Activated CD8-positive, alpha-beta memory T cell treated with anti-CD3 and anti-CD28 coated beads for 36 hours (primary cell): ENCODE measurements around the gene SLIT3. TPM values are rescaled to one million over a fixed set of nuclear protein-coding genes. Genes with fewer than 3 reads are reported as not detected.

Source experiments
- CTCF ChIA-PET: fragments of 350-600 bp; sonication (Branson Sonifier 250); formaldehyde crosslinking; loops from one replicate; lab custom pipeline; 2021; ENCODE audit warnings: antibody characterized with exemption; lab: Charles Lee
- POLR2A ChIA-PET: fragments of 350-600 bp; sonication (Branson Sonifier 250); formaldehyde crosslinking; loops from one replicate; lab custom pipeline; 2021; ENCODE audit warnings: antibody characterized with exemption; lab: Charles Lee
- total RNA-seq, 2 experiments: library from RNA; stranded (reverse); gene quantifications; one replicate each; pipeline ENCODE4 v1.2.3, GENCODE V29; 2021

The SLIT3 gene
- total RNA-seq, 2 experiments from 2014 or later: 0.50 to 0.76 TPM

- ChIA-PET CTCF (no interaction called here), POLR2A (no interaction called here)
These were observed 233.2 kb downstream of the SLIT3 start for GRCh38 chr5:169067751-169068173.

DNA sequence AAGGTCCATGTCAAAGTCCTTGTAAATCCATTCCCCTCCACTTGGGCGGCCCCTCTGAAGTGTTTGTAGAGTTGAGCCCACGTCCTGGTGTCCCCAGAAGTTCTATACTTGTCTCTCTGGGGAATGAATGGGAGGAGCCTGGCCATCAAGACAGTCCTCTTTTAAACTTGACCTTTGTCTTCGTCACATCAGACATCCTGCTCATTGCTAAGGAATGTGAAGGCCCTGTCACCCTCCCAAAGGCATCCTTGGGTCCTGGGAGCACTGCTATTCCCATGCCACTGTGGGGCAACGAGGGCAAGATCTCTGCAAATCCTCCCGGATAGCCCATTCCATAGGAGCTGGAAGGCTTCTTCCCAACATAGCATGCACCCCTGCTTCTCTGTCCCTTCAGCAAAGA is 235.5 kb downstream of the SLIT3 start:
- POLR2A ChIA-PET: no interaction called here
- CTCF ChIA-PET: no interaction called here

DNA sequence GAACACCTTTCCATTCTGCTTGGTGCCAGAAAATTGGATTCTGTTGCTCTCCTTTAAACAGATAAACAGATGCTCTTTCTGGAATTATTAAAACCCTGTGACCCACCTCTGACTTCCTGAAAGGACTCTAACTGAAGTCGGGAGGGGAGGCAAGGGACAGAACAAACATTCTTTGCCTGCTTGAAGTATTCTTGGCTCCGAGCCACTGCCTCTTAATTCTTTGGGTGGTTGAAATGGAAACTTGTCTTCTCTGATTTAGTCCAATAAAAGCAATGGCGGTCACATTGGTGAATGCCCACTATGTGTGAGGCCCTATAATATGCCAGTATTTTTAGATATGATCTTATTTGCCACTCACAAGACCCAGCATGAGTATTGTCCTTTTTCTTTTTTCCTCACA is 236.8 kb downstream of the SLIT3 start:
- ChIA-PET CTCF (no interaction called here), POLR2A (no interaction called here)

- CTCF ChIA-PET: no interaction called here
- POLR2A ChIA-PET: no interaction called here
These were observed 237.5 kb downstream of the SLIT3 start for GRCh38 chr5:169063316-169063953.

DNA sequence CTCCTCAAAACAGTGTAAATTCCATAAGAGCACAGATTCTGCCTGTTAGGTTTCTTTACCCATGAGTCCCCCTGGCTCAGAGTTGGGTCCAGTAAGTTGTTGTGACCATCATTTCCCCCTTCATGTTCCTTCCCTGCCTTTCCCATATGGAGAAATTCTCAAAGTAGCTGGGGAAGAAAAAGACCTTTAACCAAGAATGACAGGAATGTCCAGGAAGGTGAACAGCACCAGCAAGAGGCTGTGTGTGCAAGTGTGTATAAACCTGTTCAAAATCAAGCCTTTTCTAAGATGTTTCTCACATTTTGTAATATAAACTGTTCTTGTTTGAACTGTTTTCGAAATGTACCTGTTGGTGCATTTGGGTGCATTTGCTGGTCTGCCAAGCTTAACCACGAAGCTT is 238.2 kb downstream of the SLIT3 start:
- CTCF ChIA-PET: no interaction called here

GRCh38 chr5:169054506-169054905 is 246.4 kb downstream of the SLIT3 start:
- CTCF ChIA-PET: no interaction called here
- POLR2A ChIA-PET: no interaction called here

More for the DNA sequence above, 238.2 kb downstream of the SLIT3 start:
- POLR2A ChIA-PET: no interaction called here

GRCh38 chr5:169052207-169052606 is 248.7 kb downstream of the SLIT3 start:
- POLR2A ChIA-PET: no interaction called here
- CTCF ChIA-PET: no interaction called here

DNA sequence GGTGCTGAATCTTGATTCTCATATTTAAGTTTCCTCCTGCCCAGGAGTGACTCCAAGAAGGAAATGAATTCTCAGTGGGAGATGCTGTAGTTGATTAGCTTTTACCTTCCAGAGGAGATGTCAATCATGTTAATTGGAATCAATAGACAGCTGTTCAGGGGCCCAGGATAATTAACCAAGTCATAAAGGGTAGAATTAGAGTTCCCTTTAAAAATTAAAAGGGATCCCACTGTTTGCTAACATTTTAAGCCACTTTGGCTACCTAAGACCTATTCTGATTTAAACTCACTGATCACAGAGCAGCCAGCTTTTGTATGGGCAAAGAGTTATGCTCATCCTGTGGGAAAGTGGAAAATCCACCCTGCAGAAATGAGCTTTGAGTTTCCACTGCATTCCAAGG is 249.6 kb downstream of the SLIT3 start:
- ChIA-PET POLR2A (no interaction called here), CTCF (no interaction called here)

DNA sequence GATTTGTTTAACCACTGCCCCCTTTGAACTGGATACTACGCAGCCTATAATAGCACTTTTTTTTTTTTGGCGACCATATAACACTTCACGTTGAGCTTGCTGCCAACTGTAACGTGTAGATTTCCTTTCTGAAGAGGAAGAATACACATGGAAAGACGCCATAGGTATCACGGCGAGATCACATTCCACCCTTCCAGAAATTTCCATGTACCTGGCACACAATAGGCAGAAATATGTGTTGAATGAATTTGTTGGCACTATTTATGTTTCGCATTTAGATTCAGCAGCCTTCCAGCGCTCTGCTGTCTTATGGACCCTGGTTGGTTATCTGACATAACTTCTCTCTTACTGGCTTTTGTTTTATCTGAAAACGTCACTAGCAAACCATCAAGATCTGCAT is 250.3 kb downstream of the SLIT3 start:
- CTCF ChIA-PET: no interaction called here
- POLR2A ChIA-PET: no interaction called here

- CTCF ChIA-PET: no interaction called here
- POLR2A ChIA-PET: no interaction called here
These were observed 250.8 kb downstream of the SLIT3 start for GRCh38 chr5:169050146-169050571.

GRCh38 chr5:169049712-169050111 is 251.2 kb downstream of the SLIT3 start:
- ChIA-PET POLR2A (no interaction called here), CTCF (no interaction called here)

DNA sequence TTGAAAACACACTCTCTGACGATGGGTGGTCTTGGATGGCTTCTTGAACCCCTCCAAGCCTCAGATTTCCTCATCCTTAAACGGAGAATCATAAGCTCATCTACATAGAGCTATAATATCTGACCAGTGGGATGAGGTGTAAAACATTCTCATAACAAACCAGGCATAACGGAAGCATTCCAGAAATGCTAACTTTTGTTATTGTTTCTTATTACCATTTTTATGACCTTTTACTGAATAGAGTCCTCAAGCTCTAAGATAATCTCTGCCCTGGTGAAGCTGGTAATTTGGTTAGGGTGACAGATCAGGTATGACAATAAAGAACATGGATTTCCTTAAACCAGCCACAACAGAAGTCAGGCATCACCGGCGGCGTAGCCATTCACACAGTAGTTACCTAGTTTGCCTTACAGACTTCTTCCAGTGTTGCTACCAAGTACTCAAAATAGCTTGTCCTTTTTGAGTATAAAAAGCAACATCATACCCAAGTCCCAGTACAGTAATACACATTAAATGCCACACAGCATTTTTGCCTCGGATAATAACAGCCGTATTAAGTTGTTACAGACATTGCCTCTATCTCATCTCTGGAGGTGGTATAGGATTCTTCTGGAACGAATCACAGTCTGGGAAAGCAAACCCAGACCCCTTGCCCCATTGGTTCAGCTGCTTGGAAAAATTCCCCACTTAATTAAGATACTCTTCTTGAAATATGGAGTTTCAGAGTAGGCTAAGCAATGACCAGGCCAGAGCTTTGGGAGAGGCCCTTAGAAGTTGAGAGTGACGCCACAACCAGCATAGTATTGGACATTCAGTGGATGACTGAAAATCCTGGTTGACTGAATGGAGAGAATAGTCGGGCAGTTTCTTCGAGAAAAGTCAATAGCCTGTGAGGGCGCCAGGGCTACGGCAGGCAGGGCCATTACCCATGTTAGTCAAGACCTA is 252.5 kb downstream of the SLIT3 start:
- POLR2A ChIA-PET: interaction anchor here (0.6 kb wide), 1 partner anchor 1797 kb away, joined by 3 read pairs; no protein-coding TSS in a partner anchor
- CTCF ChIA-PET: no interaction called here

DNA sequence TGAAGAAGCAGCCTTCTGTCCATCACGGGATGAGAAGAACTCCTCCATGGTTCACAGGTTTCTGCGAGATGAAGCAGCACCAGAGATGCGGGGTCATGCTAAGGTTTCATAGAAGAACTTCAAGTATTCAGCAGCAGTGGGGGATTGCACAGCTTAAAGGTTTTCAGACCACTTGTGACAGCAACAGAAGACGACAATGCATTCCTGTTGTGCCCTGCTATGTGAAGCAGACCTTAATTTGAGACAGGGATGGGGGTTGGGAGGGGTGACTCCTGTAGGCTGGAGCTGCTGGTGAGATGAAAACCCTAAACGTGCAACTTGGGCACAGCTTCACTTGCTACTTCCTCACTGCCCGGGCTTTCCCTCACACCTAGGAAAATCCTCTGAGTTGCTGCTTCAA is 256.0 kb downstream of the SLIT3 start:
- CTCF ChIA-PET: no interaction called here
- POLR2A ChIA-PET: no interaction called here

DNA sequence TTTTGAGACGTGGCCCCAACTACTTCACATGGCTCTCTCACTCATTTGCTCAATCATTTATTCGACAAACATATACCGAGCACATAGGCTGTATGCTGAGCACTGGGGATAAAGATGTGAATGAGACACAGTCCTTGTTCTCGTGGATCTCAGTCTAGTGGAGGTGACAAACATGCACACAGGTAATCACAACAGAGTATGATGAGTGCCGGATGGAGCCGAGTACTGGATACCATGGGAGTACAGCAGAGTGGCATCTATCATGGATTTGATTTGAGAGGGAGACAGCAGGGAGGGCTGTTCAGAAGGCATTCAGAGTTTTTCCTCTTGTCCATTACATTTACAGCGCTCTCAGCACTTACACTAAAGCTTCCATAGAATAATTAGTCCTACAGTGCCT is 259.8 kb downstream of the SLIT3 start:
- ChIA-PET POLR2A (no interaction called here), CTCF (no interaction called here)

DNA sequence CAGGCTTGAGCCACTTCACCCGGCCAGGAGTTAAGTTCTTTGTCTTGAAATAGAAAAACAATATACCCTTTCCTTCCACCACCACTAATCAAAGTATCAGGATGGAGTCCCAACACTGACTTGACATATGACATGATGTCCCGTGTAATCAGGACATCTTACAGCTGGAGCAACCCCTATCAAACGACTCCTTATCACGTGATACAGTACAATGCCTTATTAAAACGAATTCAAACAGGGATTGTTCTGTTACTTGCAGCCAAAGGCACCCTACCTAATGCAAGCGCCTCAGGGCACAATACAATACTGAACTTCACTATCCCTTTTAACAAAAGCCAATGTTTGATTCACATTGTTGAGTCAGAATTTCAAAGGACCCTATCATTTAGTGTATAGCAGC is 261.3 kb downstream of the SLIT3 start:
- POLR2A ChIA-PET: no interaction called here
- CTCF ChIA-PET: no interaction called here

DNA sequence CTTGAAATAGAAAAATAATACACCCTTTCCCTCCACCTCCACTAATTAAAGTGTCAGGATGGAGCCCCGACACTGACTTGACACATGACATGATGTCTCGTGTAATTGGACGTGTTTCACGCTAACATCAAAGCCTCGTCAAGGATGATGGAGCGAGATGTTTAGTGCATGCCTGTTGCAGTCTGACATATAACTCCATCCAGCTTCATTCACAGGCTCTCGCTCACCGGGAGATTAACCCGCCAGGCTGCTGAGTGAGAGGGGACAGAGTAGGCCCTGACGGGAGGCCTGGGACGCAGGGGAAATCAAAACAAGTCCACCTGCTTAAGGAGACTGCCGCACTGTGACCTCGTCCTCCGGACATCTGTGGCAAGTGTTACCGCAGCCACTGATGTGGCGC is 263.5 kb downstream of the SLIT3 start:
- ChIA-PET POLR2A (no interaction called here), CTCF (no interaction called here)

GRCh38 chr5:169036079-169036805 is 264.7 kb downstream of the SLIT3 start:
- POLR2A ChIA-PET: no interaction called here
- CTCF ChIA-PET: no interaction called here

- CTCF ChIA-PET: no interaction called here
- POLR2A ChIA-PET: no interaction called here
These were observed 271.2 kb downstream of the SLIT3 start for GRCh38 chr5:169029661-169030274.

DNA sequence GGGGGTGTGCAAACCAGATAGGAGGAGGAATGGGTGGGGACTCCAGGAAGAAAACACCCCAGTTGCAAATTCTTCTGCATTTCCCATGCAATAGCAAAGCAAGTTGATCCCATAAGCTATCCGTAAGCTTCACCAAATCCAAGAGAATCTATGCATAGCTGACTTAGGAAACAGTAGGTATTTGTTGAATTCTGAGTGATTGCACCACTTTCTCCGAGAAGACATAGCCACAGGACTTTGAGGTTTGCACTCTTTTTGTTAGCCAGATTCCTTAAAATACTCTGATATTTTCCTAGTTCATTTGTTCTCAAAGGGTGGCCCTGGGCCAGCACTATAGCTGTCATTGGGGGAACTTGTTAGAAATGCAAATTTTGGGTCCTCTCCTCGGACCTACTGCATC is 271.9 kb downstream of the SLIT3 start:
- ChIA-PET CTCF (no interaction called here), POLR2A (no interaction called here)
